H1 (cell line): ENCODE data around the gene THYN1. TPM values are rescaled to one million over a fixed set of nuclear protein-coding genes. Genes with fewer than 3 reads are reported as not detected.

Experiments used
- BACH1 ChIP-seq: IDR thresholded peaks from 2 replicates; pipeline ENCODE4 v1.6.1; 2012; ENCODE audit warnings: low read length, improper control_type of control experiment
- CREB1 ChIP-seq: IDR thresholded peaks from 2 replicates; pipeline ENCODE4 v1.6.1; 2012; ENCODE audit warnings: inconsistent platforms
- CTBP2 ChIP-seq: IDR thresholded peaks from 2 replicates; pipeline ENCODE4 v1.7.0; 2011; ENCODE audit warnings: borderline replicate concordance, mild to moderate bottlenecking, moderate library complexity, mixed read lengths, low read length; ENCODE audit not compliant: insufficient read depth, insufficient read length
- CTCF ChIP-seq, 3 experiments: IDR thresholded peaks; 1 replicate in 2 of 3; 2 replicates in 1 of 3; pipeline versions ENCODE4 v1.5.1 to v1.6.1; 2011; ENCODE audit warnings: low read length in 3 of 3, mild to moderate bottlenecking in 3 of 3, inconsistent platforms in 2 of 3, low read depth in 1 of 3, moderate library complexity in 1 of 3; ENCODE audit not compliant: insufficient read depth in 1 of 3; ENCODE audit errors: control extremely low read depth in 1 of 3
- E2F6 ChIP-seq: IDR thresholded peaks from 2 replicates; pipeline ENCODE4 v1.6.1; 2012; ENCODE audit warnings: inconsistent platforms
- FOSL1 ChIP-seq: IDR thresholded peaks from 2 replicates; pipeline ENCODE4 v1.6.1; 2011; ENCODE audit warnings: mild to moderate bottlenecking, low read depth, low read length, moderate library complexity; ENCODE audit not compliant: insufficient read depth
- GABPA ChIP-seq: IDR thresholded peaks from 2 replicates; pipeline ENCODE4 v1.6.1; 2011; ENCODE audit warnings: mild to moderate bottlenecking, low read length, moderate library complexity, borderline replicate concordance; ENCODE audit not compliant: insufficient read depth
- JUND ChIP-seq: IDR thresholded peaks from 2 replicates; pipeline ENCODE4 v1.6.1; 2011; ENCODE audit warnings: mild to moderate bottlenecking, improper control_type of control experiment, low read length
- KDM4A ChIP-seq: IDR thresholded peaks from one replicate; pipeline ENCODE4 v1.7.1; 2012; ENCODE audit warnings: low read depth, mild to moderate bottlenecking, moderate library complexity, low read length, inconsistent platforms; ENCODE audit not compliant: severe bottlenecking
- KDM5A ChIP-seq: fragments of 200-600 bp; IDR thresholded peaks from 2 replicates; pipeline ENCODE4 v1.7.1; 2012; ENCODE audit warnings: mild to moderate bottlenecking, low read length, inconsistent platforms, mixed read lengths
- NANOG ChIP-seq: IDR thresholded peaks from 2 replicates; pipeline ENCODE4 v1.6.1; 2011; ENCODE audit warnings: low read length, low read depth, mild to moderate bottlenecking, inconsistent platforms; ENCODE audit not compliant: insufficient read depth, poor library complexity, severe bottlenecking
- PHF8 ChIP-seq: fragments of 200-600 bp; sonication (generic); conservative IDR thresholded peaks from 2 replicates; pipeline ENCODE4 v1.7.1; 2012; ENCODE audit warnings: low read depth, mild to moderate bottlenecking, inconsistent platforms, low read length, moderate library complexity
- RBBP5 ChIP-seq: IDR thresholded peaks from 2 replicates; pipeline ENCODE4 v1.7.1; 2012; ENCODE audit warnings: low read depth, mild to moderate bottlenecking, inconsistent platforms, low read length, moderate library complexity, borderline replicate concordance
- RFX5 ChIP-seq: IDR thresholded peaks from 2 replicates; pipeline ENCODE4 v1.6.1; 2011; ENCODE audit warnings: low read depth, low read length, improper control_type of control experiment, borderline replicate concordance
- RNF2 ChIP-seq: fragments of 200-900, 300-1000 bp; sonication (generic); IDR thresholded peaks from 2 replicates; pipeline ENCODE4 v1.7.1; 2016; ENCODE audit warnings: borderline replicate concordance, low read depth, mild to moderate bottlenecking, antibody characterized with exemption, low read length; ENCODE audit not compliant: poor library complexity, severe bottlenecking; ENCODE audit errors: missing control alignments
- SP1 ChIP-seq: IDR thresholded peaks from 2 replicates; pipeline ENCODE4 v1.6.1; 2011; ENCODE audit warnings: low read depth, low read length
- SP2 ChIP-seq: IDR thresholded peaks from 2 replicates; pipeline ENCODE4 v1.6.1; 2012; ENCODE audit warnings: mild to moderate bottlenecking, low read length, inconsistent platforms
- SP4 ChIP-seq: IDR thresholded peaks from 2 replicates; pipeline ENCODE4 v1.6.1; 2012; ENCODE audit warnings: low read length, inconsistent platforms
- SUZ12 ChIP-seq: fragments of 200-600 bp; sonication (generic); IDR thresholded peaks from 2 replicates; pipeline ENCODE4 v1.6.1; 2012; ENCODE audit warnings: mild to moderate bottlenecking, inconsistent platforms, low read length, moderate library complexity, mixed read lengths
- YY1 ChIP-seq: IDR thresholded peaks from 2 replicates; pipeline ENCODE4 v1.6.1; 2011; ENCODE audit warnings: low read depth, mild to moderate bottlenecking, low read length
- polyA plus RNA-seq, 7 experiments: library from polyadenylated mRNA; depleted of rRNA in 3 of 7; stranded (reverse) in 5 of 7; unstranded in 2 of 7; fragments of >200 nt in 5 of 7; fragments of 200-250 nt in 2 of 7; gene quantifications; 1 replicate in 5 of 7; 2 replicates in 1 of 7; 4 replicates in 1 of 7; pipeline versions ENCODE4 v1.2.1 to v1.2.3, GENCODE V29; 2011 to 2013; ENCODE audit warnings: missing spikeins in 2 of 7, mixed read lengths in 2 of 7
- total RNA-seq: library from RNA; stranded (reverse); fragmentation: NEBNext Ultra II Directional; extraction: Animal tissue kit (Norgen Biotek cat#: 25700); gene quantifications from 2 replicates; pipeline ENCODE4 v1.2.1, GENCODE V29; 2021

Gene THYN1
- total and polyA plus RNA-seq, 2 of the 8 experiments (the other 6 are each of a cell fraction or from before 2014, with no cell fraction given) = 77.3 to 95.1 TPM

DNA sequence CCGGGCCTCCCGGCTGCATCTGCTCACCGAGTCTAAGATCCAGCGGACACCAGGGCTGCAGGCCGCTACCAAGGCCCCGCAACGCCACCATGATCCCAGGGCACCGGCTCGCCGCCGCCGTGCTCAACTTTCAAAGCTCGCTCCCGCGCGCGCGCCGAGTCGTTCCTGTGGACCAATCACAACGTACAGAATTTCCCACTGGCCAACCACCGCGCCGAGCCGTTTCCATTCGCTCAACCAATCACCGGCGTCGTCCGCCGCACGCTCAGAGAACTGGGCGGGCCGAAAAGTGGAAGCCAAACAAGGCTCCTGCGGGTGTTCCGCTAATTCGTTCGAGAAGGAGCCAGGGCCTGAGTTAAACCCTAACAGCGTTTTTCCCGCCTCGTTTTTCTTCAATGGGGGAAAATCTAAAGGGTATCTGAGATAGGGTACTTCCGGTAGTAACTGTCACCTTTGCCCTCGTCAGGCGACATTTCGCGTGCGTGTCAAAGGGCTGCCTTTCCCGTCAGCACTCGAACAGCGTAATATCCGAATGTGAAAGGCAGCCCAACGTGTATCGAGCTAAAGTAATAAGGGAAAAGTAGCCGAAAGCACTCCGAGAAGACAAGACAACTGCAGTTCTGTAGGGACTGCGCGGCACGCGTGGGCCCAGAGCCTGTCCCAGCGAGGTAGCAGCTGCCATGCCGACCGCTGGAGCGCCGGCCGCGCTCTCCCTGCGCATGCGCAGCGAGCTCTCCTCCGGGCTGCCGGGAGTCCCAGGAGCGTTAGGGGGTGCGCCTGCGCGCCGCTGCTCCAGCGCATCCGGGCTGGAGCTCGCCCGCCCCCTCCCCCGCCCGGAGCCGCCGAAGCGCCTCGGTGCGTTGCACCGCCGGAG is 29.1 kb downstream of the THYN1 start, which contains the start of the genes NCAPD3 and VPS26B (continued):
- TF ChIP-seq JUND (no peak), SUZ12 (no peak), E2F6 (peak; percentile 84), YY1 (peak; percentile 63; the same call in 1 of the 2 replicates), SP2 (peak; percentile 20; the same call in 1 of the 2 replicates), RBBP5 (peak; percentile 54), RNF2 (no peak), PHF8 (peak; percentile 39), FOSL1 (no peak), RFX5 (peak; percentile 19; the same call in 1 of the 2 replicates), SP4 (peak; percentile 65), KDM4A (peak; percentile 19), GABPA (no peak), BACH1 (peak; percentile 52; the same call in 1 of the 2 replicates), CREB1 (peak; percentile 13; the same call in 1 of the 2 replicates), CTBP2 (no peak), SP1 (peak; percentile 88), NANOG (no peak), CTCF (IDR thresholded peaks at IDR 0.05; ENCODE audit: control extremely low read depth in 1 of 3, insufficient read depth in 1 of 3, low read depth in 1 of 3, low read length in 3 of 3) (no peak; a peak in 1 of 4 replicates), KDM5A (peak; percentile 29; the same call in 1 of the 2 replicates)
